GM23248 (cell line): ENCODE data around the gene SPOCK2.

Experiments
- EZH2 ChIP-seq: fragments of 200-600 bp; sonication (generic); IDR thresholded peaks from 2 replicates; pipeline ENCODE4 v1.6.1; 2018; ENCODE audit warnings: antibody characterized with exemption, mild to moderate bottlenecking; ENCODE audit not compliant: insufficient read depth, poor library complexity, severe bottlenecking
- EZH2phosphoT487 ChIP-seq: fragments of 200-600 bp; sonication (generic); IDR thresholded peaks from 2 replicates; pipeline ENCODE4 v1.6.1; 2018; ENCODE audit warnings: antibody characterized with exemption, moderate library complexity, mild to moderate bottlenecking, low read depth; ENCODE audit not compliant: insufficient read depth

DNA sequence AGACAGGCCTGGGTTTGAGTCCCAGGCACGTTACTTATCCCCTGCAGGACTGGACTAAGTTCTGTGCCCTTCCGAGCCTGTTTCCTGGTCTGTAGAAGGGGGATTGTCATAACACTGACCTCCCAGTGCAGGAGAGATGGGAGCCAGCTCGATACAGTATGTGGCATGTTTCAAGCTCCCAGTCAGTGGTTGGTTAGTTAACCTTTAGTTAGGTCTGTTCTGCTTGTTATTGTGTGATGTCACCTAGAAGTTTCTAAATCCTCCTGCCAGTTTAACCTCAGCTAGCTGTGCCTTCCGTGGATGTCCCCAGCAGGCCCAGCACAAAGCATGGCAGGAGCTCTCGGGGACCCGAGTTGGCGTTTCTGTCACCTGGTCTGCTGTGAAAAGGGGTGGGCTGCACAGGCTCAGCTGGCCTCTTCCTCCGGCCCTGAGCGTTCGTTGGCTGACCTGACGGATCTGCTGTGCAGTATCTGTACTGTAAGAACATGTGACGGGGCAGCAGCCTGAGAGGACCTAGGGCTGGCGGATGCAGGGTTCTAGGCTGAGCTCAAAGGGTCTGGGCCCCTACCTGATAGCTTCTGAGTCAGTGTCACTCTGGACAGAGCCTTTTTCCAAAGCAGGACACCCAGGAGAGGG is 53.0 kb downstream of the SPOCK2 start:
- TF ChIP-seq EZH2phosphoT487 (no peak), EZH2 (no peak)
